GM20431 (cell line): ENCODE results near the gene PRXL2A.
"Not testable (repeated sequence)": the region's sequence is repeated elsewhere in the genome, so short reads cannot be mapped to it uniquely, and the experiment has no call there.

Experiments used
- in situ Hi-C: fragments of 300-500 bp; cut with MseI, MboI; formaldehyde crosslinking; loops from one replicate; pipeline ENCODE4 v1.15.0; 2020; ENCODE audit warnings: low sequenced_read_pairs; ENCODE audit not compliant: unreplicated experiment

PRXL2A gene

GRCh38 chr10:80408242-80409101 is at the start of gene PRXL2A:
TSS of gene PRXL2A (plus strand) at chr10:80408551. CDS start at chr10:80420468, 11,917 bp downstream.
- in situ Hi-C loops, result no loop called here

- in situ Hi-C loops, result not testable (repeated sequence)
Observed at GRCh38 chr10:80358925-80359324, 49.4 kb upstream of the PRXL2A start.

- in situ Hi-C loops, result no loop called here
Observed at GRCh38 chr10:80359644-80360043, 48.7 kb upstream of the PRXL2A start.

- in situ Hi-C loops, result no loop called here
Observed at GRCh38 chr10:80365510-80365909, 42.8 kb upstream of the PRXL2A start.

GRCh38 chr10:80371467-80371866 is 36.9 kb upstream of the PRXL2A start:
- in situ Hi-C loops, result no loop called here

- in situ Hi-C loops, result no loop called here
Observed at GRCh38 chr10:80372675-80373074, 35.7 kb upstream of the PRXL2A start.

- in situ Hi-C loops, result no loop called here
Observed at GRCh38 chr10:80373502-80373901, 34.8 kb upstream of the PRXL2A start.

- in situ Hi-C loops, result loop anchor here (25.0 kb wide), 1 partner anchor 133 kb away; no protein-coding TSS in a partner anchor
Observed at GRCh38 chr10:80379701-80380100, 28.6 kb upstream of the PRXL2A start.

GRCh38 chr10:80380185-80380584 is 28.2 kb upstream of the PRXL2A start:
- in situ Hi-C loops, result loop anchor here (25.0 kb wide), 1 partner anchor 132 kb away; no protein-coding TSS in a partner anchor

- in situ Hi-C loops, result loop anchor here (25.0 kb wide), 1 partner anchor 129 kb away; no protein-coding TSS in a partner anchor
Observed at GRCh38 chr10:80382989-80383388, 25.4 kb upstream of the PRXL2A start.

- in situ Hi-C loops, result loop anchor here (25.0 kb wide), 1 partner anchor 122 kb away; no protein-coding TSS in a partner anchor
Observed at GRCh38 chr10:80390740-80391139, 17.6 kb upstream of the PRXL2A start.

- in situ Hi-C loops, result loop anchor here (25.0 kb wide), 1 partner anchor 120 kb away; no protein-coding TSS in a partner anchor
Observed at GRCh38 chr10:80392250-80392649, 16.1 kb upstream of the PRXL2A start.

GRCh38 chr10:80394358-80394916 is 13.9 kb upstream of the PRXL2A start:
- in situ Hi-C loops, result loop anchor here (25.0 kb wide), 1 partner anchor 118 kb away; no protein-coding TSS in a partner anchor

- in situ Hi-C loops, result loop anchor here (25.0 kb wide), 1 partner anchor 115 kb away; no protein-coding TSS in a partner anchor
Observed at GRCh38 chr10:80397014-80397413, 11.3 kb upstream of the PRXL2A start.

- in situ Hi-C loops, result no loop called here
Observed at GRCh38 chr10:80400136-80400804, 8.1 kb upstream of the PRXL2A start.

- in situ Hi-C loops, result no loop called here
Observed at GRCh38 chr10:80405035-80405434, 3.3 kb upstream of the PRXL2A start.

GRCh38 chr10:80405626-80406025 is 2.7 kb upstream of the PRXL2A start:
- in situ Hi-C loops, result no loop called here

GRCh38 chr10:80406204-80406603 is 2.1 kb upstream of the PRXL2A start:
- in situ Hi-C loops, result no loop called here

- in situ Hi-C loops, result no loop called here
Observed at GRCh38 chr10:80407812-80408241, 524 bp upstream of the PRXL2A start.

GRCh38 chr10:80409121-80409520 is 770 bp downstream of the PRXL2A start:
- in situ Hi-C loops, result no loop called here
